ENCODE results near the gene HP1BP3. TPM values are rescaled to one million over a fixed set of nuclear protein-coding genes. Genes with fewer than 3 reads are reported as not detected.

HP1BP3 gene
- total and polyA plus RNA-seq, 2 experiments from 2014 or later: 89.1 to 112 TPM

DNA sequence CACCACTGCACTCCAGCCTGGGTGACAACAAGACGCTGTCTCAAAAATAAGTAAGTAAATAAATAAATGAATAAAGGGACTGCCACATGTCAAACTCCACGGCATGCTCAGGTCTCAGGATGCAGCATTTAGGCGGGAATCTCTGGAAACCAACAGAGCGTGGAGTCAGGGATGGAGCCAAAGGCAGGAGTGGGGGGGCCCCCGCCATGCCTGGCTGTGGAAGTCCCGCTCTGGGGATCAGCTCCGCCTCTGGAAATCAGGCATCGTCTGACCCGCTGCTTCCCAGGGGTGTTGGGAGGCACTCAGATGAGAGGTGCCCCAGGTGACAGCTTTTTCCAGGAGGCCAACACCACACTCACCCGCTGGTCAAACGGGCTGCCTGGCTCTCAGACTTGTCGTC, 89.5 kb downstream of the HP1BP3 start:
- H3K4me1 Mint-ChIP-seq: peaks cover 11% of the 10 kb centered on the region
- H3K4me2 ChIP-seq: peak overlapping the region; percentile 99
- H3K27me3 ChIP-seq (ENCODE audit: insufficient read depth): no peaks in the 10 kb centered on the region
- H3K9me2 ChIP-seq (ENCODE audit: insufficient read depth): no peaks in the 10 kb centered on the region
- H3K4me3 Mint-ChIP-seq: peak overlapping the region; percentile 75; the same call in 2 of the 3 replicates
- no peak overlapping the region for H2AFZ ChIP-seq
- H3K27ac Mint-ChIP-seq: no peak overlapping the region
- no peaks in the 10 kb centered on the region for H3K36me3 ChIP-seq (ENCODE audit: insufficient read depth)
- H3K27me3 Mint-ChIP-seq (ENCODE audit: insufficient read depth, low read depth, poor library complexity): peaks cover 7% of the 10 kb centered on the region
- 0 out of 2 replicates have a peak, but pooled peaks cover 2% of the 10 kb centered on the region for H3F3A ChIP-seq (replicated peaks; ENCODE audit: low read depth)
- H3K27ac ChIP-seq (ENCODE audit: low read depth): no peak overlapping the region
- DNase-seq (ENCODE audit: low spot score) (no peak), ATAC-seq (no peak)
- TF ChIP-seq, protein P1, sequence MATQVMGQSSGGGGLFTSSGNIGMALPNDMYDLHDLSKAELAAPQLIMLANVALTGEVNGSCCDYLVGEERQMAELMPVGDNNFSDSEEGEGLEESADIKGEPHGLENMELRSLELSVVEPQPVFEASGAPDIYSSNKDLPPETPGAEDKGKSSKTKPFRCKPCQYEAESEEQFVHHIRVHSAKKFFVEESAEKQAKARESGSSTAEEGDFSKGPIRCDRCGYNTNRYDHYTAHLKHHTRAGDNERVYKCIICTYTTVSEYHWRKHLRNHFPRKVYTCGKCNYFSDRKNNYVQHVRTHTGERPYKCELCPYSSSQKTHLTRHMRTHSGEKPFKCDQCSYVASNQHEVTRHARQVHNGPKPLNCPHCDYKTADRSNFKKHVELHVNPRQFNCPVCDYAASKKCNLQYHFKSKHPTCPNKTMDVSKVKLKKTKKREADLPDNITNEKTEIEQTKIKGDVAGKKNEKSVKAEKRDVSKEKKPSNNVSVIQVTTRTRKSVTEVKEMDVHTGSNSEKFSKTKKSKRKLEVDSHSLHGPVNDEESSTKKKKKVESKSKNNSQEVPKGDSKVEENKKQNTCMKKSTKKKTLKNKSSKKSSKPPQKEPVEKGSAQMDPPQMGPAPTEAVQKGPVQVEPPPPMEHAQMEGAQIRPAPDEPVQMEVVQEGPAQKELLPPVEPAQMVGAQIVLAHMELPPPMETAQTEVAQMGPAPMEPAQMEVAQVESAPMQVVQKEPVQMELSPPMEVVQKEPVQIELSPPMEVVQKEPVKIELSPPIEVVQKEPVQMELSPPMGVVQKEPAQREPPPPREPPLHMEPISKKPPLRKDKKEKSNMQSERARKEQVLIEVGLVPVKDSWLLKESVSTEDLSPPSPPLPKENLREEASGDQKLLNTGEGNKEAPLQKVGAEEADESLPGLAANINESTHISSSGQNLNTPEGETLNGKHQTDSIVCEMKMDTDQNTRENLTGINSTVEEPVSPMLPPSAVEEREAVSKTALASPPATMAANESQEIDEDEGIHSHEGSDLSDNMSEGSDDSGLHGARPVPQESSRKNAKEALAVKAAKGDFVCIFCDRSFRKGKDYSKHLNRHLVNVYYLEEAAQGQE (IDR thresholded peaks at IDR 0.05; ENCODE audit: unreplicated experiment): no peak
- no peak for TF ChIP-seq ZNF114 (CRISPR knock-in tag; IDR thresholded peaks at IDR 0.05)
- no peak for TF ChIP-seq EZH2 (IDR thresholded peaks at IDR 0.05; ENCODE audit: low read depth, unreplicated experiment)
- TF ChIP-seq CREB1 (CRISPR knock-in tag; IDR thresholded peaks at IDR 0.05; ENCODE audit: low read depth): no peak
- no peak for TF ChIP-seq NANOG (IDR thresholded peaks at IDR 0.05; ENCODE audit: borderline replicate concordance)
- H3K79me2 ChIP-seq (replicated peaks; ENCODE audit: insufficient read depth): no peaks in the 10 kb centered on the region
- no peaks in the 10 kb centered on the region; the same call in 1 of the 3 replicates for H3K36me3 Mint-ChIP-seq (ENCODE audit: low read depth)
- H3K9me3 Mint-ChIP-seq: no peaks in the 10 kb centered on the region; the same call in none of the 3 replicates
- no peaks in the 10 kb centered on the region for H4K20me1 ChIP-seq (replicated peaks; ENCODE audit: insufficient read depth)
- peak overlapping the region; percentile 91 for H3K4me3 ChIP-seq
- H3K4me1 ChIP-seq (ENCODE audit: insufficient read depth): peaks cover 10% of the 10 kb centered on the region; the same call in 1 of the 2 replicates

DNA sequence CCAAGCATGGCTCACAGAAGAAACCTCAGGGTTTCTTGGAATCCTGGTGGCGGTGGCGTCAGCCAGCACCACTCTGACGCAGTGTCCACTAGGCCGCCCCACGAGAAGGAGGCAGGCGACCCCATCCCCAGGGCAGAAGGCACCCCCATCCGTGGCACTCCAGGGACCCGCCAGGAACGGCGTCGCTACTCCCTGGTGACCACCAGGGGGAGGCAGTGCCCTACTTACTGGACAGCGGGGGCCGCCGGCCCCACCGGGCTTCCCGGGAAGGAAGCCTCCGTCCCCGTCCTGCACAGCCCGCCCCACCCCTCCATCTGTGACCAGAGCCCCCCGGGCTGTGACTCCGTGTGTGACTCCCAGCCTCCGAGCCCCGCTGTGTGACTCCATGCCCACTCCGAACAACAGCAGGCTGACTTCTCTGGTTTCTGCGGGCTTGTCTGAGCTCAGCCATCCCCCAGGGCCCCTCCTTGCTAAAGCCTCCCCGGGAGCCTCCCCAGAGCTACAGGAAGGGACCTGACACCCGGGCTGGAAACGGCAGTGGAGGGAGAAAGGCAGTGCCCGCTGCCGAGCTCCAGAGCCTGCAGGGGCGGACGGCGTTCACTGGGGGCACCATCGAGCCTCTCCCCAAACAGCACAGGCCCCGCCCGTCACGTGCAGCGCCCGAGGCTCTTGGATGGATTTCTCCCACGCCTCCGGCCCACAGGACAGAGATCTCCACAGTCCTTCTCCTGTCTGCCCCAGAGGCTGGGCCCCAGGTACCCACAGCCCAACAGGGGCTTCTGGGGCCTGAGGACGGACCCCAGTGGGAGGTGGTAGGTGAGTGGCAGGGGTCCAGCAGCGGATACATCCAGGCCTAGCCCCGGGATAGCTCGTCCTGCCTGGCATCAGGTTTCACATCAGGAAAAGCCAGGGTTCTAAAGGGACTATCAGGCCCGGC, 90.4 kb downstream of the HP1BP3 start:
- no peak overlapping the region; the same call in 1 of the 2 replicates for H3K27ac Mint-ChIP-seq
- peaks cover 10% of the 10 kb centered on the region; the same call in 1 of the 2 replicates for H3K4me1 ChIP-seq (ENCODE audit: insufficient read depth)
- no peaks in the 10 kb centered on the region; the same call in 1 of the 3 replicates for H3K36me3 Mint-ChIP-seq (ENCODE audit: low read depth)
- peak; percentile 92 for ATAC-seq
- H3K36me3 ChIP-seq (ENCODE audit: insufficient read depth): no peaks in the 10 kb centered on the region
- peak overlapping the region; percentile 75 for H3K4me3 Mint-ChIP-seq
- H3K27me3 ChIP-seq (ENCODE audit: insufficient read depth): no peaks in the 10 kb centered on the region
- 0 out of 2 replicates have a peak, but pooled peaks cover 2% of the 10 kb centered on the region for H3F3A ChIP-seq (replicated peaks; ENCODE audit: low read depth)
- H4K20me1 ChIP-seq (replicated peaks; ENCODE audit: insufficient read depth): no peaks in the 10 kb centered on the region
- H2AFZ ChIP-seq: peak overlapping the region; percentile 100
- H3K9me3 Mint-ChIP-seq: no peaks in the 10 kb centered on the region; the same call in none of the 3 replicates
- peak; percentile 94 for DNase-seq (ENCODE audit: low spot score)
- H3K27ac ChIP-seq (ENCODE audit: low read depth): peak overlapping the region; percentile 89; the same call in 1 of the 2 replicates
- peak overlapping the region; percentile 91 for H3K4me3 ChIP-seq
- no peaks in the 10 kb centered on the region for H3K9me2 ChIP-seq (ENCODE audit: insufficient read depth)
- H3K4me2 ChIP-seq: peak overlapping the region; percentile 99
- H3K4me1 Mint-ChIP-seq: peaks cover 11% of the 10 kb centered on the region
- H3K79me2 ChIP-seq (replicated peaks; ENCODE audit: insufficient read depth): no peaks in the 10 kb centered on the region
- H3K27me3 Mint-ChIP-seq (ENCODE audit: insufficient read depth, low read depth, poor library complexity): peaks cover 13% of the 10 kb centered on the region
- TF ChIP-seq ZNF331 (CRISPR knock-in tag; IDR thresholded peaks at IDR 0.05; ENCODE audit: low read depth): no peak
- TF ChIP-seq, protein P2, sequence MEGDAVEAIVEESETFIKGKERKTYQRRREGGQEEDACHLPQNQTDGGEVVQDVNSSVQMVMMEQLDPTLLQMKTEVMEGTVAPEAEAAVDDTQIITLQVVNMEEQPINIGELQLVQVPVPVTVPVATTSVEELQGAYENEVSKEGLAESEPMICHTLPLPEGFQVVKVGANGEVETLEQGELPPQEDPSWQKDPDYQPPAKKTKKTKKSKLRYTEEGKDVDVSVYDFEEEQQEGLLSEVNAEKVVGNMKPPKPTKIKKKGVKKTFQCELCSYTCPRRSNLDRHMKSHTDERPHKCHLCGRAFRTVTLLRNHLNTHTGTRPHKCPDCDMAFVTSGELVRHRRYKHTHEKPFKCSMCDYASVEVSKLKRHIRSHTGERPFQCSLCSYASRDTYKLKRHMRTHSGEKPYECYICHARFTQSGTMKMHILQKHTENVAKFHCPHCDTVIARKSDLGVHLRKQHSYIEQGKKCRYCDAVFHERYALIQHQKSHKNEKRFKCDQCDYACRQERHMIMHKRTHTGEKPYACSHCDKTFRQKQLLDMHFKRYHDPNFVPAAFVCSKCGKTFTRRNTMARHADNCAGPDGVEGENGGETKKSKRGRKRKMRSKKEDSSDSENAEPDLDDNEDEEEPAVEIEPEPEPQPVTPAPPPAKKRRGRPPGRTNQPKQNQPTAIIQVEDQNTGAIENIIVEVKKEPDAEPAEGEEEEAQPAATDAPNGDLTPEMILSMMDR (conservative IDR thresholded peaks at IDR 0.05; ENCODE audit: low read depth in 2 of 2): peak; percentile 72 to 84
- TF ChIP-seq, protein P3, sequence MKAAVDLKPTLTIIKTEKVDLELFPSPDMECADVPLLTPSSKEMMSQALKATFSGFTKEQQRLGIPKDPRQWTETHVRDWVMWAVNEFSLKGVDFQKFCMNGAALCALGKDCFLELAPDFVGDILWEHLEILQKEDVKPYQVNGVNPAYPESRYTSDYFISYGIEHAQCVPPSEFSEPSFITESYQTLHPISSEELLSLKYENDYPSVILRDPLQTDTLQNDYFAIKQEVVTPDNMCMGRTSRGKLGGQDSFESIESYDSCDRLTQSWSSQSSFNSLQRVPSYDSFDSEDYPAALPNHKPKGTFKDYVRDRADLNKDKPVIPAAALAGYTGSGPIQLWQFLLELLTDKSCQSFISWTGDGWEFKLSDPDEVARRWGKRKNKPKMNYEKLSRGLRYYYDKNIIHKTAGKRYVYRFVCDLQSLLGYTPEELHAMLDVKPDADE (IDR thresholded peaks at IDR 0.05): no peak
